Endothelial cell of umbilical vein (primary cell): ENCODE measurements around the gene TP53. TPM values are rescaled to one million over a fixed set of nuclear protein-coding genes. Genes with fewer than 3 reads are reported as not detected.

Experiments used
- BruUV-seq: library from RNA; stranded (reverse); fragments of 400-500 nt; replicated peaks from 2 replicates; lab custom pipeline; 2021; lab: Mats Ljungman, UMichigan
- CTCF ChIA-PET: fragments of 300-600, 350-600 bp; sonication (Branson Sonifier 250); formaldehyde crosslinking; loops from one replicate; lab custom pipeline; 2021; ENCODE audit warnings: antibody characterized with exemption, inconsistent platforms; lab: Charles Lee
- POLR2A ChIA-PET: fragments of 300-600, 350-600 bp; sonication (Branson Sonifier 250); formaldehyde crosslinking; loops from one replicate; lab custom pipeline; 2021; ENCODE audit warnings: antibody characterized with exemption, inconsistent platforms; lab: Charles Lee
- DNase-seq: peaks from one replicate; pipeline ENCODE4 v3.0.0-alpha.2; 2011; ENCODE audit warnings: low read depth, low spot score
- FAIRE-seq: peaks from 2 replicates; lab custom pipeline; 2011; peaks lifted over from hg19 to GRCh38; lab: Jason Lieb, UNC
- H2AFZ ChIP-seq: 2 replicates; pipeline ENCODE4 v1.6.0; 2012; ENCODE audit warnings: low read depth, low read length, control low read depth, inconsistent platforms
- H3K27ac ChIP-seq: 2 replicates; pipeline ENCODE4 v1.5.1; 2011; ENCODE audit warnings: low read depth, mild to moderate bottlenecking, control low read depth, low read length, moderate library complexity; ENCODE audit not compliant: insufficient read depth
- H3K27me3 ChIP-seq, 2 experiments: 2 replicates each; pipeline versions ENCODE4 v1.6.0 to v1.6.1; 2011; ENCODE audit warnings: low read length in 2 of 2, mixed read lengths in 1 of 2; ENCODE audit not compliant: control insufficient read depth in 2 of 2, insufficient read depth in 2 of 2
- H3K36me3 ChIP-seq, 2 experiments: 2 replicates in 1 of 2; 3 replicates in 1 of 2; pipeline ENCODE4 v1.5.1; 2011; ENCODE audit warnings: low read length in 2 of 2, mild to moderate bottlenecking in 1 of 2, moderate library complexity in 1 of 2; ENCODE audit not compliant: control insufficient read depth in 2 of 2, insufficient read depth in 2 of 2; ENCODE audit errors: extremely low read depth in 1 of 2
- H3K4me1 ChIP-seq: 3 replicates; pipeline ENCODE4 v1.5.1; 2011; ENCODE audit warnings: mild to moderate bottlenecking, low read length; ENCODE audit not compliant: control insufficient read depth, insufficient read depth; ENCODE audit errors: extremely low read depth
- H3K4me2 ChIP-seq: 2 replicates; pipeline ENCODE4 v1.6.1; 2011; ENCODE audit warnings: low read length, control low read depth, mixed read lengths; ENCODE audit not compliant: insufficient read depth
- H3K4me3 ChIP-seq, 3 experiments: fragments of 200-600 bp in 1 of 3; sonication (generic), shearing (Covaris generic) in 1 of 3; replicated peaks in 1 of 3; 2 replicates each; pipeline ENCODE4 v1.5.1; 2011 to 2016; ENCODE audit warnings: control low read depth in 3 of 3, low read length in 3 of 3, mild to moderate bottlenecking in 2 of 3, inconsistent platforms in 1 of 3, low read depth in 1 of 3, moderate library complexity in 1 of 3; ENCODE audit not compliant: insufficient read depth in 1 of 3
- H3K79me2 ChIP-seq: 2 replicates; pipeline ENCODE4 v1.6.0; 2012; ENCODE audit warnings: low read length, inconsistent platforms; ENCODE audit not compliant: control insufficient read depth, insufficient read depth
- H3K9ac ChIP-seq: replicated peaks from 2 replicates; pipeline ENCODE3; 2011; ENCODE audit warnings: low read length, control low read depth; ENCODE audit not compliant: insufficient read depth; ENCODE audit errors: extremely low read depth
- H3K9me1 ChIP-seq: replicated peaks from 3 replicates; pipeline ENCODE4 v1.6.0; 2011; ENCODE audit warnings: mild to moderate bottlenecking, low read length; ENCODE audit not compliant: control insufficient read depth, insufficient read depth; ENCODE audit errors: extremely low read depth
- H3K9me3 ChIP-seq: replicated peaks from 2 replicates; pipeline ENCODE4 v1.5.1; 2012; ENCODE audit warnings: low read length, inconsistent platforms; ENCODE audit not compliant: control insufficient read depth, insufficient read depth
- H4K20me1 ChIP-seq: replicated peaks from 2 replicates; pipeline ENCODE3; 2011; ENCODE audit warnings: mild to moderate bottlenecking, low read length; ENCODE audit not compliant: control insufficient read depth, insufficient read depth; ENCODE audit errors: extremely low read depth
- EZH2 ChIP-seq: IDR thresholded peaks from 2 replicates; pipeline ENCODE4 v1.6.1; 2012; ENCODE audit warnings: borderline replicate concordance, low read depth, mild to moderate bottlenecking, moderate library complexity, low read length, inconsistent platforms; ENCODE audit not compliant: severe bottlenecking
- FOS ChIP-seq: IDR thresholded peaks from 2 replicates; pipeline ENCODE4 v1.6.1; 2011; ENCODE audit warnings: mild to moderate bottlenecking, low read length, moderate library complexity, borderline replicate concordance; ENCODE audit not compliant: insufficient read depth
- GATA2 ChIP-seq: IDR thresholded peaks from 2 replicates; pipeline ENCODE4 v1.7.0; 2011; ENCODE audit warnings: low read depth, mild to moderate bottlenecking, moderate library complexity, mixed read lengths, low read length; ENCODE audit not compliant: insufficient read length, insufficient read depth
- JUN ChIP-seq: IDR thresholded peaks from 2 replicates; pipeline ENCODE4 v1.6.1; 2011; ENCODE audit warnings: borderline replicate concordance, low read depth; ENCODE audit not compliant: insufficient read length, insufficient read depth
- MYC ChIP-seq: IDR thresholded peaks from one replicate; pipeline ENCODE4 v1.6.1; 2011; ENCODE audit warnings: mild to moderate bottlenecking, low read depth, low read length
- POLR2A ChIP-seq: IDR thresholded peaks from 2 replicates; pipeline ENCODE4 v1.6.1; 2012; ENCODE audit warnings: low read depth, mild to moderate bottlenecking, control low read depth, low read length
- POLR2AphosphoS5 ChIP-seq: IDR thresholded peaks from 2 replicates; pipeline ENCODE4 v1.6.1; 2012; ENCODE audit warnings: low read depth, mild to moderate bottlenecking, control low read depth, low read length, moderate library complexity; ENCODE audit not compliant: insufficient read depth
- dilution Hi-C: fragments of 300-500 bp; cut with MboI; formaldehyde crosslinking; loops from one replicate; pipeline ENCODE4 v1.15.0; 2019; ENCODE audit warnings: low sequenced_read_pairs; ENCODE audit not compliant: extremely low pct_ligation_motif_present
- intact Hi-C: fragments of 100-400 bp; cut with micrococcal nuclease; formaldehyde crosslinking; loops from one replicate; pipeline ENCODE4 v1.10.0; 2022
- polyA plus RNA-seq, 4 experiments: library from polyadenylated mRNA; depleted of rRNA in 3 of 4; stranded (reverse) in 3 of 4; unstranded in 1 of 4; fragments of >200 nt; gene quantifications; 2 replicates each; pipeline versions ENCODE4 v1.2.1 to v1.2.3, GENCODE V29; 2011 to 2012; ENCODE audit warnings: missing spikeins in 1 of 4
- total RNA-seq: library from RNA; stranded (reverse); gene quantifications from 2 replicates; pipeline ENCODE4 v1.2.3, GENCODE V29; 2021
- TF ChIP-seq, protein P1 (sequence below): IDR thresholded peaks from 2 replicates; pipeline ENCODE4 v1.6.1; 2011; ENCODE audit not compliant: insufficient read depth, insufficient read length
- TF ChIP-seq, protein P2 (sequence below), 2 donors: IDR thresholded peaks; 1 replicate in 1 of 2; 2 replicates in 1 of 2; pipeline ENCODE4 v1.5.1; 2011; ENCODE audit warnings: low read length in 2 of 2, mild to moderate bottlenecking in 2 of 2, moderate library complexity in 2 of 2, control low read depth in 1 of 2, inconsistent platforms in 1 of 2, low read depth in 1 of 2; ENCODE audit not compliant: insufficient read depth in 1 of 2; ENCODE audit errors: extremely low read depth in 1 of 2

TP53 gene
- total and polyA plus RNA-seq, 2 donors (not counting 3 experiments of a cell fraction or from before 2014, with no cell fraction given), result 82.1 to 138 TPM

DNA sequence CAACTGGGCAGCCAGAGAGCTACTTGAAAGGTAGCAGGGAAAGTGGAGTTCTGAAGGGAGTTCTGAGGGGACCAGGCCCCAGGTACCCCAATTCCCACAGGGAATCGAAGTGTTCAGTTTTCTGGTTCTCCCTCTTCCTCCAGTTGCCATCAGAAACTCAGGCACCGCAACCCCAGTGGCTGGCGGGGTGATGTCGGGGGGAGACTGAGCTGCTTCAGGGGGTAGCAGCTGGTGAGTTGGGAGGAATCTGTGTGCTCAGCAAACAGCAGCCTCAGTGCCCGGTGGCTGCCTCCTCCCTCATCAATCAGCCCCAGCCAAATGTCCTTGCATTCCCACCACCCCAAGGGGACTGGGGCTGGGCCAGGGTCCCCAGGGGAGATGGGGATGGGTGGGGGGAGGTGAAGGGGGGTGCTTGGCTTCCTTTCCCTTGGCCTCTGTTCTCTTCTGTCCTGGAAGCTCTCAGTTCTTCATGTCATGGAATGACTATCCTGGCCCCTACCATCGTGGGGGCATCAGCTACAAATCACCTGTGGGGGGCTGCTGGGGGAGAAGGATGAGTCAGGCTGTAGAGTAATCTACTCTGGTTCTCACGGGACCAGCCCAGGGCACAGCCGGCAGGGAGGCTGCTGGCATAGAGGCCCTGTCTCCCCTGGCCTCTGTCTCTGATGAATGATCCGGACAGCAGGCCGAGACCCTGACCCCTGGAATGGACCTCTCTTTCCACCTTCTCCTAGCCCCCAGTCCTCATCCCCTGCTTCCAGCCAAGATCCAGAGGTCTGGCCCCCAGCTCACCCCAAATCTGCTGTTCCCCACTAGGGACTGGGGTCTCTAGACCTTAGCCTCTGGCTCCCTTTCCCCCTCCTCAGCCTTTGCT is 27.7 kb upstream of the TP53 start:
- Histone ChIP-seq H3K36me3 (no peaks in the 10 kb centered on the region), H2AFZ (no peak overlapping the region), H3K27ac (no peak overlapping the region), H3K9me3 (no peaks in the 10 kb centered on the region), H4K20me1 (no peaks in the 10 kb centered on the region), H3K79me2 (no peaks in the 10 kb centered on the region), H3K4me2 (no peak overlapping the region), H3K27me3 (peaks cover 12 to 19% of the 10 kb centered on the region in 2 experiments), H3K9ac (no peak overlapping the region), H3K4me3 (no peak overlapping the region), H3K4me1 (peaks cover 8% of the 10 kb centered on the region), H3K9me1 (no peaks in the 10 kb centered on the region)
- ChIA-PET POLR2A (no interaction called here), CTCF (interaction anchor here (1.1 to 4.5 kb wide), 4 partner anchors 10 to 126 kb away, joined by 3 to 45 read pairs (median 4); partner anchors contain the start of genes EFNB3 and TP53)
- DNase-seq, result no peak
- BruUV-seq, result no TSS peak
- intact Hi-C loops, result no loop called here
- dilution Hi-C loops, result no loop called here
- TF ChIP-seq FOS (no peak), EZH2 (no peak), GATA2 (no peak), POLR2A (no peak), MYC (no peak), POLR2AphosphoS5 (no peak), JUN (no peak)
- TF ChIP-seq, protein P1, sequence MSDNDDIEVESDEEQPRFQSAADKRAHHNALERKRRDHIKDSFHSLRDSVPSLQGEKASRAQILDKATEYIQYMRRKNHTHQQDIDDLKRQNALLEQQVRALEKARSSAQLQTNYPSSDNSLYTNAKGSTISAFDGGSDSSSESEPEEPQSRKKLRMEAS, result no peak
- TF ChIP-seq, protein P2, sequence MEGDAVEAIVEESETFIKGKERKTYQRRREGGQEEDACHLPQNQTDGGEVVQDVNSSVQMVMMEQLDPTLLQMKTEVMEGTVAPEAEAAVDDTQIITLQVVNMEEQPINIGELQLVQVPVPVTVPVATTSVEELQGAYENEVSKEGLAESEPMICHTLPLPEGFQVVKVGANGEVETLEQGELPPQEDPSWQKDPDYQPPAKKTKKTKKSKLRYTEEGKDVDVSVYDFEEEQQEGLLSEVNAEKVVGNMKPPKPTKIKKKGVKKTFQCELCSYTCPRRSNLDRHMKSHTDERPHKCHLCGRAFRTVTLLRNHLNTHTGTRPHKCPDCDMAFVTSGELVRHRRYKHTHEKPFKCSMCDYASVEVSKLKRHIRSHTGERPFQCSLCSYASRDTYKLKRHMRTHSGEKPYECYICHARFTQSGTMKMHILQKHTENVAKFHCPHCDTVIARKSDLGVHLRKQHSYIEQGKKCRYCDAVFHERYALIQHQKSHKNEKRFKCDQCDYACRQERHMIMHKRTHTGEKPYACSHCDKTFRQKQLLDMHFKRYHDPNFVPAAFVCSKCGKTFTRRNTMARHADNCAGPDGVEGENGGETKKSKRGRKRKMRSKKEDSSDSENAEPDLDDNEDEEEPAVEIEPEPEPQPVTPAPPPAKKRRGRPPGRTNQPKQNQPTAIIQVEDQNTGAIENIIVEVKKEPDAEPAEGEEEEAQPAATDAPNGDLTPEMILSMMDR (IDR thresholded peaks at IDR 0.05; ENCODE audit: extremely low read depth in 1 of 2, insufficient read depth in 1 of 2, low read depth in 1 of 2, low read length in 2 of 2), result no peak
- no peak for FAIRE-seq
